H1 (cell line): ENCODE data around the gene EHBP1. TPM values are rescaled to one million over a fixed set of nuclear protein-coding genes. Genes with fewer than 3 reads are reported as not detected.

Source experiments
- ATF3 ChIP-seq: IDR thresholded peaks from 2 replicates; pipeline ENCODE4 v1.6.1; 2011; ENCODE audit warnings: low read depth, mild to moderate bottlenecking, low read length; ENCODE audit not compliant: insufficient read depth
- E2F6 ChIP-seq: IDR thresholded peaks from 2 replicates; pipeline ENCODE4 v1.6.1; 2012; ENCODE audit warnings: inconsistent platforms
- KDM5A ChIP-seq: fragments of 200-600 bp; IDR thresholded peaks from 2 replicates; pipeline ENCODE4 v1.7.1; 2012; ENCODE audit warnings: mild to moderate bottlenecking, low read length, inconsistent platforms, mixed read lengths
- PHF8 ChIP-seq: fragments of 200-600 bp; sonication (generic); conservative IDR thresholded peaks from 2 replicates; pipeline ENCODE4 v1.7.1; 2012; ENCODE audit warnings: low read depth, mild to moderate bottlenecking, inconsistent platforms, low read length, moderate library complexity
- polyA plus RNA-seq, 7 experiments: library from polyadenylated mRNA; depleted of rRNA in 3 of 7; stranded (reverse) in 5 of 7; unstranded in 2 of 7; fragments of >200 nt in 5 of 7; fragments of 200-250 nt in 2 of 7; gene quantifications; 1 replicate in 5 of 7; 2 replicates in 1 of 7; 4 replicates in 1 of 7; pipeline versions ENCODE4 v1.2.1 to v1.2.3, GENCODE V29; 2011 to 2013; ENCODE audit warnings: missing spikeins in 2 of 7, mixed read lengths in 2 of 7
- small RNA-seq: library from polyadenylated mRNA; stranded (forward); fragments of <200 nt; extraction: miRNeasy Mini kit (QIAGEN cat#:217004); gene quantifications from one replicate; pipeline ENCODE3, GENCODE V24; 2013; ENCODE audit not compliant: insufficient read depth
- total RNA-seq: library from RNA; stranded (reverse); fragmentation: NEBNext Ultra II Directional; extraction: Animal tissue kit (Norgen Biotek cat#: 25700); gene quantifications from 2 replicates; pipeline ENCODE4 v1.2.1, GENCODE V29; 2021

EHBP1 gene
- total and polyA plus RNA-seq, 2 of the 8 experiments (the other 6 are each of a cell fraction or from before 2014, with no cell fraction given) = 12.0 to 64.1 TPM

- no peak for TF ChIP-seq E2F6
- no peak for TF ChIP-seq ATF3
- no peak for TF ChIP-seq PHF8
- no peak for TF ChIP-seq KDM5A
Measured at GRCh38 chr2:63093502-63093901, 388.0 kb downstream of the EHBP1 start (continued).

Small RNA genes lying within 50 kb of the gene (small RNA-seq; reads per million reads assigned to genes)
- not detected for gene RF00019

Other genes starting within 250 kb of the EHBP1 start
- gene TMEM17, start 199.5 kb upstream of the EHBP1 start, total RNA-seq = 0.69 and 0.99 TPM in 2 replicates
- gene TMEM17, start 199.5 kb upstream of the EHBP1 start, polyA plus RNA-seq (2011; rRNA removed) = 0.89 and 1.2 TPM in 2 replicates